Measurements from ENCODE around the gene TWIST2.

GRCh38 chr2:238895891-238896600, 48.2 kb downstream of the TWIST2 start:
- TF ChIP-seq, protein P1, sequence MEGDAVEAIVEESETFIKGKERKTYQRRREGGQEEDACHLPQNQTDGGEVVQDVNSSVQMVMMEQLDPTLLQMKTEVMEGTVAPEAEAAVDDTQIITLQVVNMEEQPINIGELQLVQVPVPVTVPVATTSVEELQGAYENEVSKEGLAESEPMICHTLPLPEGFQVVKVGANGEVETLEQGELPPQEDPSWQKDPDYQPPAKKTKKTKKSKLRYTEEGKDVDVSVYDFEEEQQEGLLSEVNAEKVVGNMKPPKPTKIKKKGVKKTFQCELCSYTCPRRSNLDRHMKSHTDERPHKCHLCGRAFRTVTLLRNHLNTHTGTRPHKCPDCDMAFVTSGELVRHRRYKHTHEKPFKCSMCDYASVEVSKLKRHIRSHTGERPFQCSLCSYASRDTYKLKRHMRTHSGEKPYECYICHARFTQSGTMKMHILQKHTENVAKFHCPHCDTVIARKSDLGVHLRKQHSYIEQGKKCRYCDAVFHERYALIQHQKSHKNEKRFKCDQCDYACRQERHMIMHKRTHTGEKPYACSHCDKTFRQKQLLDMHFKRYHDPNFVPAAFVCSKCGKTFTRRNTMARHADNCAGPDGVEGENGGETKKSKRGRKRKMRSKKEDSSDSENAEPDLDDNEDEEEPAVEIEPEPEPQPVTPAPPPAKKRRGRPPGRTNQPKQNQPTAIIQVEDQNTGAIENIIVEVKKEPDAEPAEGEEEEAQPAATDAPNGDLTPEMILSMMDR (conservative IDR thresholded peaks at IDR 0.05; ENCODE audit: low read length) = no peak
- TF ChIP-seq EZH2phosphoT487 (IDR thresholded peaks at IDR 0.05; ENCODE audit: borderline replicate concordance) = no peak

All from Loucy (cell line).